GM23338 (cell line): ENCODE results near the gene STAC2. TPM values are rescaled to one million over a fixed set of nuclear protein-coding genes. Genes with fewer than 3 reads are reported as not detected.

Source experiments
- ATAC-seq: fragments of 200-7000 bp; cut with Tn5 transposase; 3 replicates; pipeline ENCODE4 v1.9.1; 2020
- DNase-seq: peaks from one replicate; pipeline ENCODE4 v3.0.0-alpha.2; 2015; ENCODE audit warnings: low spot score
- H2AFZ ChIP-seq: fragments of 200-600 bp; sonication (generic); 2 replicates; pipeline ENCODE4 v1.8.0; 2016; ENCODE audit warnings: antibody characterized with exemption, mild to moderate bottlenecking, moderate library complexity
- H3F3A ChIP-seq: fragments of 200-600 bp; sonication (generic); replicated peaks from 2 replicates; pipeline ENCODE4 v1.8.0; 2017; ENCODE audit warnings: antibody characterized with exemption, mixed run types, low read depth
- H3K27ac ChIP-seq: fragments of 200-600 bp; sonication (generic); 2 replicates; pipeline ENCODE4 v1.6.1; 2016; ENCODE audit warnings: low read depth
- H3K27me3 ChIP-seq: fragments of 200-600 bp; sonication (generic); 2 replicates; pipeline ENCODE4 v1.8.0; 2016; ENCODE audit warnings: mild to moderate bottlenecking, mixed run types, moderate library complexity; ENCODE audit not compliant: insufficient read depth
- H3K36me3 ChIP-seq: fragments of 200-600 bp; sonication (generic); 2 replicates; pipeline ENCODE4 v1.8.0; 2016; ENCODE audit warnings: mild to moderate bottlenecking; ENCODE audit not compliant: insufficient read depth
- H3K4me1 ChIP-seq: fragments of 200-600 bp; sonication (generic); 2 replicates; pipeline ENCODE4 v1.8.0; 2016; ENCODE audit warnings: mild to moderate bottlenecking, moderate library complexity; ENCODE audit not compliant: insufficient read depth
- H3K4me2 ChIP-seq: fragments of 200-600 bp; sonication (generic); 2 replicates; pipeline ENCODE4 v1.7.1; 2017; ENCODE audit warnings: mixed run types
- H3K4me3 ChIP-seq: fragments of 200-600 bp; sonication (generic); 2 replicates; pipeline ENCODE4 v1.6.1; 2016; ENCODE audit warnings: mixed run types
- H3K79me2 ChIP-seq: fragments of 200-600 bp; sonication (generic); replicated peaks from 2 replicates; pipeline ENCODE4 v1.8.0; 2017; ENCODE audit warnings: mild to moderate bottlenecking; ENCODE audit not compliant: insufficient read depth
- H3K9me2 ChIP-seq: fragments of 200-600 bp; sonication (generic); 2 replicates; pipeline ENCODE4 v1.8.0; 2017; ENCODE audit not compliant: insufficient read depth
- H4K20me1 ChIP-seq: fragments of 200-600 bp; sonication (generic); replicated peaks from 2 replicates; pipeline ENCODE4 v1.8.0; 2017; ENCODE audit warnings: mild to moderate bottlenecking; ENCODE audit not compliant: insufficient read depth
- H3K27ac Mint-ChIP-seq: 2 replicates; pipeline ENCODE4 v1.8.0; 2020; ENCODE audit warnings: inconsistent platforms, mild to moderate bottlenecking, moderate library complexity, mixed read lengths
- H3K27me3 Mint-ChIP-seq: 3 replicates; pipeline ENCODE4 v1.8.0; 2022; ENCODE audit warnings: low read depth, mild to moderate bottlenecking, moderate library complexity, mixed read lengths, inconsistent platforms; ENCODE audit not compliant: insufficient read depth, poor library complexity
- H3K36me3 Mint-ChIP-seq: 3 replicates; pipeline ENCODE4 v1.8.0; 2021; ENCODE audit warnings: low read depth, mild to moderate bottlenecking, inconsistent platforms, moderate library complexity, mixed read lengths
- H3K4me1 Mint-ChIP-seq: 3 replicates; pipeline ENCODE4 v1.8.0; 2020; ENCODE audit warnings: mild to moderate bottlenecking, inconsistent platforms, mixed read lengths
- H3K4me3 Mint-ChIP-seq: 3 replicates; pipeline ENCODE4 v1.8.0; 2021; ENCODE audit warnings: moderate library complexity, mild to moderate bottlenecking, inconsistent platforms, mixed read lengths
- H3K9me3 Mint-ChIP-seq: 3 replicates; pipeline ENCODE4 v1.8.0; 2020; ENCODE audit warnings: moderate library complexity, mild to moderate bottlenecking, inconsistent platforms, mixed read lengths
- CREB1 ChIP-seq: fragments of 250-450 bp; sonication (Bioruptor Pico); IDR thresholded peaks from 2 replicates; pipeline ENCODE4 v1.5.0; 2020; ENCODE audit warnings: low read depth, mild to moderate bottlenecking, moderate library complexity
- EZH2 ChIP-seq: fragments of 200-600 bp; sonication (generic); IDR thresholded peaks from one replicate; pipeline ENCODE4 v1.8.0; 2017; ENCODE audit warnings: antibody characterized with exemption, mild to moderate bottlenecking, low read depth; ENCODE audit not compliant: unreplicated experiment
- EZH2phosphoT487 ChIP-seq: fragments of 200-600 bp; sonication (generic); IDR thresholded peaks from one replicate; pipeline ENCODE4 v1.8.1; 2018; ENCODE audit warnings: antibody characterized with exemption; ENCODE audit not compliant: unreplicated experiment
- JUNB ChIP-seq: IDR thresholded peaks from one replicate; pipeline ENCODE4 v1.6.1; 2016; ENCODE audit warnings: antibody characterized with exemption; ENCODE audit not compliant: unreplicated experiment
- NANOG ChIP-seq: IDR thresholded peaks from 2 replicates; pipeline ENCODE4 v1.6.1; 2016; ENCODE audit warnings: antibody characterized with exemption, borderline replicate concordance
- POLR2AphosphoS5 ChIP-seq: IDR thresholded peaks from 2 replicates; pipeline ENCODE4 v1.6.1; 2016; ENCODE audit warnings: antibody characterized with exemption, low read depth
- STAT1 ChIP-seq: IDR thresholded peaks from one replicate; pipeline ENCODE4 v1.6.1; 2016; ENCODE audit warnings: antibody characterized with exemption; ENCODE audit not compliant: unreplicated experiment
- ZNF114 ChIP-seq: fragments of 250-450 bp; sonication (Bioruptor Pico); IDR thresholded peaks from 2 replicates; pipeline ENCODE4 v1.5.0; 2020; ENCODE audit warnings: mild to moderate bottlenecking, moderate library complexity
- ZNF331 ChIP-seq: fragments of 250-450 bp; sonication (Bioruptor Pico); IDR thresholded peaks from 2 replicates; pipeline ENCODE4 v1.5.0; 2020; ENCODE audit warnings: low read depth, mild to moderate bottlenecking, moderate library complexity
- polyA plus RNA-seq: library from polyadenylated mRNA; unstranded; fragments of >200 nt; fragmentation: Nextera tagmentation; extraction: Ambion mirVana; gene quantifications from 2 replicates; pipeline ENCODE4 v1.2.1, GENCODE V29; 2016
- total RNA-seq: library from RNA; depleted of rRNA; stranded (reverse); fragments of >200 nt; shearing (Covaris generic); gene quantifications from 2 replicates; pipeline ENCODE4 v1.2.3, GENCODE V29; 2014
- TF ChIP-seq, protein P1 (sequence below): IDR thresholded peaks from one replicate; pipeline ENCODE4 v1.6.1; 2018; ENCODE audit warnings: antibody characterized with exemption; ENCODE audit not compliant: unreplicated experiment
- TF ChIP-seq, protein P2 (sequence below): IDR thresholded peaks from 2 replicates; pipeline ENCODE4 v1.6.1; 2016; ENCODE audit warnings: antibody characterized with exemption
- TF ChIP-seq, protein P3 (sequence below): fragments of 250-450 bp; sonication (Bioruptor Pico); IDR thresholded peaks from 2 replicates; pipeline ENCODE4 v1.5.0; 2020; ENCODE audit warnings: mild to moderate bottlenecking, moderate library complexity
- TF ChIP-seq, protein P4 (sequence below), 2 experiments: fragments of 200-600 bp in 1 of 2; sonication (generic) in 1 of 2; conservative IDR thresholded peaks; 2 replicates each; pipeline versions ENCODE4 v1.5.1 to v1.6.1; 2016 to 2017; ENCODE audit warnings: antibody characterized with exemption in 2 of 2, low read depth in 2 of 2, mild to moderate bottlenecking in 2 of 2, moderate library complexity in 1 of 2

Gene STAC2
- total and polyA plus RNA-seq, 2 experiments from 2014 or later, result 1.9 to 3.1 TPM

DNA sequence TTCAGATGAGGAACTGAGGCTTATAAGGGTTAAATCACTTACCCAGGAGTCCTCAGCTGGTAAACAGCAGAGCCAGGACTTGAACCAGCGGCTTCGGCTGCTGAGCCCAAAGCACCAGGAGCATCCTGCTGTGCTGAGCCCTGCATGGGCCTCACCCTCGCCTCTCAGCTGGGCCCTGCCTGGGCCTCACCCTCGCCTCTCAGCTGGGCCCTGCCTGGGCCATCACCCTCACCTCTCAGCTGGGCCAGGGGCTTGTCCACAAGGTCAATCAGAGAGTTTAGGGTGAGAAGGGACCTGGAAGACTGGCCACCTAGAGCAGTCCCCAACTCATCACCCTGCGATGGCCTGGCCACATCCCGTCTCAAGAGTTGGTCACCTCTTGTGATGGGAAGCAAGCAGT is 4.2 kb downstream of the STAC2 start:
- Mint-ChIP-seq H3K27ac (no peak overlapping the region), H3K27me3 (peaks cover 55% of the 10 kb centered on the region), H3K36me3 (no peaks in the 10 kb centered on the region; the same call in 2 of the 3 replicates), H3K4me3 (no peak overlapping the region), H3K9me3 (no peaks in the 10 kb centered on the region; the same call in 2 of the 3 replicates), H3K4me1 (peaks cover 22% of the 10 kb centered on the region)
- Histone ChIP-seq H3K4me2 (no peak overlapping the region), H2AFZ (no peak overlapping the region), H3F3A (0 out of 2 replicates have a peak, but pooled peaks cover 8% of the 10 kb centered on the region), H3K27ac (no peak overlapping the region), H3K27me3 (peaks cover 57% of the 10 kb centered on the region), H3K4me3 (no peak overlapping the region), H3K4me1 (peaks cover 15% of the 10 kb centered on the region), H3K9me2 (no peaks in the 10 kb centered on the region), H3K79me2 (no peaks in the 10 kb centered on the region), H3K36me3 (no peaks in the 10 kb centered on the region), H4K20me1 (no peaks in the 10 kb centered on the region)
- TF ChIP-seq, protein P1, sequence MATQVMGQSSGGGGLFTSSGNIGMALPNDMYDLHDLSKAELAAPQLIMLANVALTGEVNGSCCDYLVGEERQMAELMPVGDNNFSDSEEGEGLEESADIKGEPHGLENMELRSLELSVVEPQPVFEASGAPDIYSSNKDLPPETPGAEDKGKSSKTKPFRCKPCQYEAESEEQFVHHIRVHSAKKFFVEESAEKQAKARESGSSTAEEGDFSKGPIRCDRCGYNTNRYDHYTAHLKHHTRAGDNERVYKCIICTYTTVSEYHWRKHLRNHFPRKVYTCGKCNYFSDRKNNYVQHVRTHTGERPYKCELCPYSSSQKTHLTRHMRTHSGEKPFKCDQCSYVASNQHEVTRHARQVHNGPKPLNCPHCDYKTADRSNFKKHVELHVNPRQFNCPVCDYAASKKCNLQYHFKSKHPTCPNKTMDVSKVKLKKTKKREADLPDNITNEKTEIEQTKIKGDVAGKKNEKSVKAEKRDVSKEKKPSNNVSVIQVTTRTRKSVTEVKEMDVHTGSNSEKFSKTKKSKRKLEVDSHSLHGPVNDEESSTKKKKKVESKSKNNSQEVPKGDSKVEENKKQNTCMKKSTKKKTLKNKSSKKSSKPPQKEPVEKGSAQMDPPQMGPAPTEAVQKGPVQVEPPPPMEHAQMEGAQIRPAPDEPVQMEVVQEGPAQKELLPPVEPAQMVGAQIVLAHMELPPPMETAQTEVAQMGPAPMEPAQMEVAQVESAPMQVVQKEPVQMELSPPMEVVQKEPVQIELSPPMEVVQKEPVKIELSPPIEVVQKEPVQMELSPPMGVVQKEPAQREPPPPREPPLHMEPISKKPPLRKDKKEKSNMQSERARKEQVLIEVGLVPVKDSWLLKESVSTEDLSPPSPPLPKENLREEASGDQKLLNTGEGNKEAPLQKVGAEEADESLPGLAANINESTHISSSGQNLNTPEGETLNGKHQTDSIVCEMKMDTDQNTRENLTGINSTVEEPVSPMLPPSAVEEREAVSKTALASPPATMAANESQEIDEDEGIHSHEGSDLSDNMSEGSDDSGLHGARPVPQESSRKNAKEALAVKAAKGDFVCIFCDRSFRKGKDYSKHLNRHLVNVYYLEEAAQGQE, result no peak
- TF ChIP-seq ZNF331 (CRISPR knock-in tag), result no peak
- TF ChIP-seq, protein P2, sequence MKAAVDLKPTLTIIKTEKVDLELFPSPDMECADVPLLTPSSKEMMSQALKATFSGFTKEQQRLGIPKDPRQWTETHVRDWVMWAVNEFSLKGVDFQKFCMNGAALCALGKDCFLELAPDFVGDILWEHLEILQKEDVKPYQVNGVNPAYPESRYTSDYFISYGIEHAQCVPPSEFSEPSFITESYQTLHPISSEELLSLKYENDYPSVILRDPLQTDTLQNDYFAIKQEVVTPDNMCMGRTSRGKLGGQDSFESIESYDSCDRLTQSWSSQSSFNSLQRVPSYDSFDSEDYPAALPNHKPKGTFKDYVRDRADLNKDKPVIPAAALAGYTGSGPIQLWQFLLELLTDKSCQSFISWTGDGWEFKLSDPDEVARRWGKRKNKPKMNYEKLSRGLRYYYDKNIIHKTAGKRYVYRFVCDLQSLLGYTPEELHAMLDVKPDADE, result no peak
- TF ChIP-seq ZNF114 (CRISPR knock-in tag), result no peak
- no peak for TF ChIP-seq POLR2AphosphoS5
- TF ChIP-seq EZH2phosphoT487, result no peak
- TF ChIP-seq EZH2, result no peak
- TF ChIP-seq CREB1 (CRISPR knock-in tag), result no peak
- no peak for TF ChIP-seq NANOG
- TF ChIP-seq, protein P3, sequence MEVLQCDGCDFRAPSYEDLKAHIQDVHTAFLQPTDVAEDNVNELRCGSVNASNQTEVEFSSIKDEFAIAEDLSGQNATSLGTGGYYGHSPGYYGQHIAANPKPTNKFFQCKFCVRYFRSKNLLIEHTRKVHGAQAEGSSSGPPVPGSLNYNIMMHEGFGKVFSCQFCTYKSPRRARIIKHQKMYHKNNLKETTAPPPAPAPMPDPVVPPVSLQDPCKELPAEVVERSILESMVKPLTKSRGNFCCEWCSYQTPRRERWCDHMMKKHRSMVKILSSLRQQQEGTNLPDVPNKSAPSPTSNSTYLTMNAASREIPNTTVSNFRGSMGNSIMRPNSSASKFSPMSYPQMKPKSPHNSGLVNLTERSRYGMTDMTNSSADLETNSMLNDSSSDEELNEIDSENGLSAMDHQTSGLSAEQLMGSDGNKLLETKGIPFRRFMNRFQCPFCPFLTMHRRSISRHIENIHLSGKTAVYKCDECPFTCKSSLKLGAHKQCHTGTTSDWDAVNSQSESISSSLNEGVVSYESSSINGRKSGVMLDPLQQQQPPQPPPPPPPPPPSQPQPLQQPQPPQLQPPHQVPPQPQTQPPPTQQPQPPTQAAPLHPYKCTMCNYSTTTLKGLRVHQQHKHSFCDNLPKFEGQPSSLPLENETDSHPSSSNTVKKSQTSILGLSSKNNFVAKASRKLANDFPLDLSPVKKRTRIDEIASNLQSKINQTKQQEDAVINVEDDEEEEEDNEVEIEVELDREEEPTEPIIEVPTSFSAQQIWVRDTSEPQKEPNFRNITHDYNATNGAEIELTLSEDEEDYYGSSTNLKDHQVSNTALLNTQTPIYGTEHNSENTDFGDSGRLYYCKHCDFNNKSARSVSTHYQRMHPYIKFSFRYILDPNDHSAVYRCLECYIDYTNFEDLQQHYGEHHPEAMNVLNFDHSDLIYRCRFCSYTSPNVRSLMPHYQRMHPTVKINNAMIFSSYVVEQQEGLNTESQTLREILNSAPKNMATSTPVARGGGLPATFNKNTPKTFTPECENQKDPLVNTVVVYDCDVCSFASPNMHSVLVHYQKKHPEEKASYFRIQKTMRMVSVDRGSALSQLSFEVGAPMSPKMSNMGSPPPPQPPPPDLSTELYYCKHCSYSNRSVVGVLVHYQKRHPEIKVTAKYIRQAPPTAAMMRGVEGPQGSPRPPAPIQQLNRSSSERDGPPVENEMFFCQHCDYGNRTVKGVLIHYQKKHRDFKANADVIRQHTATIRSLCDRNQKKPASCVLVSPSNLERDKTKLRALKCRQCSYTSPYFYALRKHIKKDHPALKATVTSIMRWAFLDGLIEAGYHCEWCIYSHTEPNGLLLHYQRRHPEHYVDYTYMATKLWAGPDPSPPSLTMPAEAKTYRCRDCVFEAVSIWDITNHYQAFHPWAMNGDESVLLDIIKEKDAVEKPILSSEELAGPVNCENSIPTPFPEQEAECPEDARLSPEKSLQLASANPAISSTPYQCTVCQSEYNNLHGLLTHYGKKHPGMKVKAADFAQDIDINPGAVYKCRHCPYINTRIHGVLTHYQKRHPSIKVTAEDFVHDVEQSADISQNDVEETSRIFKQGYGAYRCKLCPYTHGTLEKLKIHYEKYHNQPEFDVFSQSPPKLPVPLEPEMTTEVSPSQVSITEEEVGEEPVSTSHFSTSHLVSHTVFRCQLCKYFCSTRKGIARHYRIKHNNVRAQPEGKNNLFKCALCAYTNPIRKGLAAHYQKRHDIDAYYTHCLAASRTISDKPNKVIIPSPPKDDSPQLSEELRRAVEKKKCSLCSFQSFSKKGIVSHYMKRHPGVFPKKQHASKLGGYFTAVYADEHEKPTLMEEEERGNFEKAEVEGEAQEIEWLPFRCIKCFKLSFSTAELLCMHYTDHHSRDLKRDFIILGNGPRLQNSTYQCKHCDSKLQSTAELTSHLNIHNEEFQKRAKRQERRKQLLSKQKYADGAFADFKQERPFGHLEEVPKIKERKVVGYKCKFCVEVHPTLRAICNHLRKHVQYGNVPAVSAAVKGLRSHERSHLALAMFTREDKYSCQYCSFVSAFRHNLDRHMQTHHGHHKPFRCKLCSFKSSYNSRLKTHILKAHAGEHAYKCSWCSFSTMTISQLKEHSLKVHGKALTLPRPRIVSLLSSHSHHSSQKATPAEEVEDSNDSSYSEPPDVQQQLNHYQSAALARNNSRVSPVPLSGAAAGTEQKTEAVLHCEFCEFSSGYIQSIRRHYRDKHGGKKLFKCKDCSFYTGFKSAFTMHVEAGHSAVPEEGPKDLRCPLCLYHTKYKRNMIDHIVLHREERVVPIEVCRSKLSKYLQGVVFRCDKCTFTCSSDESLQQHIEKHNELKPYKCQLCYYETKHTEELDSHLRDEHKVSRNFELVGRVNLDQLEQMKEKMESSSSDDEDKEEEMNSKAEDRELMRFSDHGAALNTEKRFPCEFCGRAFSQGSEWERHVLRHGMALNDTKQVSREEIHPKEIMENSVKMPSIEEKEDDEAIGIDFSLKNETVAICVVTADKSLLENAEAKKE (CRISPR knock-in tag), result no peak
- no peak for TF ChIP-seq STAT1
- TF ChIP-seq, protein P4, sequence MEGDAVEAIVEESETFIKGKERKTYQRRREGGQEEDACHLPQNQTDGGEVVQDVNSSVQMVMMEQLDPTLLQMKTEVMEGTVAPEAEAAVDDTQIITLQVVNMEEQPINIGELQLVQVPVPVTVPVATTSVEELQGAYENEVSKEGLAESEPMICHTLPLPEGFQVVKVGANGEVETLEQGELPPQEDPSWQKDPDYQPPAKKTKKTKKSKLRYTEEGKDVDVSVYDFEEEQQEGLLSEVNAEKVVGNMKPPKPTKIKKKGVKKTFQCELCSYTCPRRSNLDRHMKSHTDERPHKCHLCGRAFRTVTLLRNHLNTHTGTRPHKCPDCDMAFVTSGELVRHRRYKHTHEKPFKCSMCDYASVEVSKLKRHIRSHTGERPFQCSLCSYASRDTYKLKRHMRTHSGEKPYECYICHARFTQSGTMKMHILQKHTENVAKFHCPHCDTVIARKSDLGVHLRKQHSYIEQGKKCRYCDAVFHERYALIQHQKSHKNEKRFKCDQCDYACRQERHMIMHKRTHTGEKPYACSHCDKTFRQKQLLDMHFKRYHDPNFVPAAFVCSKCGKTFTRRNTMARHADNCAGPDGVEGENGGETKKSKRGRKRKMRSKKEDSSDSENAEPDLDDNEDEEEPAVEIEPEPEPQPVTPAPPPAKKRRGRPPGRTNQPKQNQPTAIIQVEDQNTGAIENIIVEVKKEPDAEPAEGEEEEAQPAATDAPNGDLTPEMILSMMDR (conservative IDR thresholded peaks at IDR 0.05; ENCODE audit: low read depth in 2 of 2), result no peak
- no peak for TF ChIP-seq JUNB
- ATAC-seq, result no peak
- DNase-seq, result no peak
